Panc1 (cell line): ENCODE data around the gene MACF1. TPM values are rescaled to one million over a fixed set of nuclear protein-coding genes. Genes with fewer than 3 reads are reported as not detected.
A peak's percentile ranks its signal among the peaks of the same experiment; 100 is the strongest.

ENCODE experiments used
- ATAC-seq: fragments of 200-7000 bp; cut with Tn5 transposase; 2 replicates; pipeline ENCODE4 v1.9.1; 2020; ENCODE audit warnings: mild to moderate bottlenecking, moderate library complexity
- BruUV-seq: library from RNA; stranded (reverse); fragments of 400-500 nt; replicated peaks from 2 replicates; lab custom pipeline; 2021; lab: Mats Ljungman, UMichigan
- CTCF ChIA-PET: fragments of 300-600 bp; sonication (Branson Sonifier 250); formaldehyde crosslinking; loops from one replicate; lab custom pipeline; 2022; ENCODE audit warnings: antibody characterized with exemption; lab: Charles Lee
- POLR2A ChIA-PET: fragments of 300-600 bp; sonication (Branson Sonifier 250); formaldehyde crosslinking; loops from one replicate; lab custom pipeline; 2022; ENCODE audit warnings: antibody characterized with exemption; lab: Charles Lee
- DNase-seq: peaks from one replicate; pipeline ENCODE4 v3.0.0-alpha.2; 2010; ENCODE audit warnings: low read depth, low spot score
- H3K27ac ChIP-seq: 2 replicates; pipeline ENCODE4 v1.5.1; 2011; ENCODE audit warnings: mild to moderate bottlenecking, low read length, inconsistent platforms
- H3K27me3 ChIP-seq: fragments of 200-500 bp; sonication (Bioruptor generic); 2 replicates; pipeline ENCODE4 v1.6.0; 2014; ENCODE audit warnings: low read length, inconsistent platforms; ENCODE audit not compliant: control insufficient read depth, insufficient read depth
- H3K36me3 ChIP-seq: fragments of 200-500 bp; sonication (Bioruptor generic); 2 replicates; pipeline ENCODE4 v1.5.1; 2014; ENCODE audit warnings: inconsistent platforms, mild to moderate bottlenecking, low read length, moderate library complexity; ENCODE audit not compliant: control insufficient read depth, insufficient read depth
- H3K4me1 ChIP-seq: 2 replicates; pipeline ENCODE4 v1.5.1; 2011; ENCODE audit warnings: inconsistent platforms, mild to moderate bottlenecking, low read length, moderate library complexity; ENCODE audit not compliant: control insufficient read depth, insufficient read depth
- H3K4me3 ChIP-seq, 2 experiments: 2 replicates each; pipeline ENCODE4 v1.5.1; 2011 to 2012; ENCODE audit warnings: low read depth in 2 of 2, low read length in 2 of 2, mild to moderate bottlenecking in 2 of 2, inconsistent platforms in 1 of 2, moderate library complexity in 1 of 2
- H3K9me3 ChIP-seq: fragments of 200-500 bp; sonication (Bioruptor generic); 2 replicates; pipeline ENCODE4 v1.5.1; 2014; ENCODE audit warnings: low read depth, mild to moderate bottlenecking, inconsistent platforms, low read length, moderate library complexity; ENCODE audit not compliant: control insufficient read depth, insufficient read depth
- POLR2AphosphoS5 ChIP-seq: IDR thresholded peaks from 2 replicates; pipeline ENCODE4 v1.6.1; 2012; ENCODE audit warnings: mild to moderate bottlenecking, low read depth, low read length, moderate library complexity
- SIN3A ChIP-seq: IDR thresholded peaks from 2 replicates; pipeline ENCODE4 v1.6.1; 2012; ENCODE audit warnings: low read depth, mild to moderate bottlenecking, low read length, moderate library complexity, borderline replicate concordance; ENCODE audit not compliant: insufficient read depth
- TCF7L2 ChIP-seq: IDR thresholded peaks from 2 replicates; pipeline ENCODE4 v1.6.1; 2011; ENCODE audit warnings: mild to moderate bottlenecking, low read depth, low read length, inconsistent platforms
- in situ Hi-C: cut with HindIII; loops from 2 replicates; pipeline ENCODE4 v1.10.0; 2016; ENCODE audit warnings: low sequenced_read_pairs, low pct_unique_long_range_greater_than_20kb
- intact Hi-C: fragments of 100-400 bp; cut with micrococcal nuclease; formaldehyde crosslinking; loops from one replicate; pipeline ENCODE4 v1.10.0; 2022; ENCODE audit not compliant: unreplicated experiment
- total RNA-seq: library from RNA; stranded (reverse); gene quantifications from one replicate; pipeline ENCODE4 v1.2.1, GENCODE V29; 2021; ENCODE audit not compliant: unreplicated experiment
- TF ChIP-seq, protein P1 (sequence below), 2 experiments: IDR thresholded peaks; 2 replicates each; pipeline ENCODE4 v1.6.1; 2011 to 2012; ENCODE audit warnings: low read depth in 2 of 2, control low read depth in 1 of 2, low read length in 1 of 2, mild to moderate bottlenecking in 1 of 2, moderate library complexity in 1 of 2; ENCODE audit not compliant: insufficient read depth in 1 of 2
- TF ChIP-seq, protein P2 (sequence below): fragments of 450-650 bp; IDR thresholded peaks from 2 replicates; pipeline ENCODE4 v1.5.1; 2017; ENCODE audit warnings: mild to moderate bottlenecking

The MACF1 gene
- total RNA-seq, 1 experiment from 2014 or later = 413 TPM

DNA sequence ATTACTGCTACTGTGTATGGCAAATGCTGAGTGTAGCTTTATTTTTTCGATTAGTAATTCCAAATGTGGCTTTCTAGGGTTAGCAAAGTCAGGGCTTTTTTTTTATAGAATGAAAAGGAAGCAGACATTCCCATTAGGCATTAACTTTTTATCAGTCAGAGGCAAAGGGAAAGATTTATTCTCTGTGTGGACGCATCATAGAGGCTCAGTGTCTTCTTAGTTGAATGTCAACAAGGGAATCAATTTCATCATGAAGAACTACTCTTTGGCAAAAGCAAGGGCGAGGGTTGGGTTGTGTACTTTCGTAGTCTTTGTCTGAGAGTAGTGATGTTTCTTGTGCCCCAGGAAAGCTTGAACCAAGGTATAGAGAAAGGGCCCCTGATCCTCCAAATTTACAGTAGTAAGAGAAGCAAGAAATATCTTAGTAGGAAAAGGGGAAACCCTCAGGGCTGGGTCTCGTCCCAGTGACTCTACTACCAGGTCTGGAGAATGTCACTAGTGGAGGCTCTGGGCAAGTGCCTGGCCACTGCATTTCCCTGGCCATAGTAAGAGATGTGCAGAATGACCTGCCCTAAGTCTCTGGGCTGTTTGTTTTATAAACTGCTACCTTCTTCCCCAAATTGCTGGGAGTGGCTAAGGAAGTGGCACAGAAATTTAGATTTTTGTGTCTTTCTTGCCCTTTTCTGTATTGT, 30.0 kb upstream of the MACF1 start:
- Histone ChIP-seq H3K27me3 (no peaks in the 10 kb centered on the region), H3K36me3 (no peaks in the 10 kb centered on the region), H3K4me1 (peaks cover 93% of the 10 kb centered on the region), H3K27ac (peak overlapping the region; percentile 97), H3K4me3 (no peak overlapping the region), H3K9me3 (no peaks in the 10 kb centered on the region)
- no peak for DNase-seq
- TSS peak; percentile 12 for BruUV-seq
- CTCF ChIA-PET = interaction anchor here (0.5 to 2.9 kb wide), 3 partner anchors 17 to 85 kb away, joined by 3 to 11 read pairs (median 3); no protein-coding TSS in a partner anchor
- intact Hi-C loops = loop anchor here (5.0 kb wide), 1 partner anchor 67 kb away; no protein-coding TSS in a partner anchor
- in situ Hi-C loops = no loop called here
- no peak for ATAC-seq
- POLR2A ChIA-PET = interaction anchor here (0.6 to 0.7 kb wide), 2 partner anchors 14 to 17 kb away, joined by 3 read pairs; no protein-coding TSS in a partner anchor
- TF ChIP-seq TCF7L2 = no peak
- TF ChIP-seq, protein P1, sequence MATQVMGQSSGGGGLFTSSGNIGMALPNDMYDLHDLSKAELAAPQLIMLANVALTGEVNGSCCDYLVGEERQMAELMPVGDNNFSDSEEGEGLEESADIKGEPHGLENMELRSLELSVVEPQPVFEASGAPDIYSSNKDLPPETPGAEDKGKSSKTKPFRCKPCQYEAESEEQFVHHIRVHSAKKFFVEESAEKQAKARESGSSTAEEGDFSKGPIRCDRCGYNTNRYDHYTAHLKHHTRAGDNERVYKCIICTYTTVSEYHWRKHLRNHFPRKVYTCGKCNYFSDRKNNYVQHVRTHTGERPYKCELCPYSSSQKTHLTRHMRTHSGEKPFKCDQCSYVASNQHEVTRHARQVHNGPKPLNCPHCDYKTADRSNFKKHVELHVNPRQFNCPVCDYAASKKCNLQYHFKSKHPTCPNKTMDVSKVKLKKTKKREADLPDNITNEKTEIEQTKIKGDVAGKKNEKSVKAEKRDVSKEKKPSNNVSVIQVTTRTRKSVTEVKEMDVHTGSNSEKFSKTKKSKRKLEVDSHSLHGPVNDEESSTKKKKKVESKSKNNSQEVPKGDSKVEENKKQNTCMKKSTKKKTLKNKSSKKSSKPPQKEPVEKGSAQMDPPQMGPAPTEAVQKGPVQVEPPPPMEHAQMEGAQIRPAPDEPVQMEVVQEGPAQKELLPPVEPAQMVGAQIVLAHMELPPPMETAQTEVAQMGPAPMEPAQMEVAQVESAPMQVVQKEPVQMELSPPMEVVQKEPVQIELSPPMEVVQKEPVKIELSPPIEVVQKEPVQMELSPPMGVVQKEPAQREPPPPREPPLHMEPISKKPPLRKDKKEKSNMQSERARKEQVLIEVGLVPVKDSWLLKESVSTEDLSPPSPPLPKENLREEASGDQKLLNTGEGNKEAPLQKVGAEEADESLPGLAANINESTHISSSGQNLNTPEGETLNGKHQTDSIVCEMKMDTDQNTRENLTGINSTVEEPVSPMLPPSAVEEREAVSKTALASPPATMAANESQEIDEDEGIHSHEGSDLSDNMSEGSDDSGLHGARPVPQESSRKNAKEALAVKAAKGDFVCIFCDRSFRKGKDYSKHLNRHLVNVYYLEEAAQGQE (IDR thresholded peaks at IDR 0.05; ENCODE audit: insufficient read depth in 1 of 2, low read depth in 2 of 2, low read length in 1 of 2) = no peak
- TF ChIP-seq, protein P2, sequence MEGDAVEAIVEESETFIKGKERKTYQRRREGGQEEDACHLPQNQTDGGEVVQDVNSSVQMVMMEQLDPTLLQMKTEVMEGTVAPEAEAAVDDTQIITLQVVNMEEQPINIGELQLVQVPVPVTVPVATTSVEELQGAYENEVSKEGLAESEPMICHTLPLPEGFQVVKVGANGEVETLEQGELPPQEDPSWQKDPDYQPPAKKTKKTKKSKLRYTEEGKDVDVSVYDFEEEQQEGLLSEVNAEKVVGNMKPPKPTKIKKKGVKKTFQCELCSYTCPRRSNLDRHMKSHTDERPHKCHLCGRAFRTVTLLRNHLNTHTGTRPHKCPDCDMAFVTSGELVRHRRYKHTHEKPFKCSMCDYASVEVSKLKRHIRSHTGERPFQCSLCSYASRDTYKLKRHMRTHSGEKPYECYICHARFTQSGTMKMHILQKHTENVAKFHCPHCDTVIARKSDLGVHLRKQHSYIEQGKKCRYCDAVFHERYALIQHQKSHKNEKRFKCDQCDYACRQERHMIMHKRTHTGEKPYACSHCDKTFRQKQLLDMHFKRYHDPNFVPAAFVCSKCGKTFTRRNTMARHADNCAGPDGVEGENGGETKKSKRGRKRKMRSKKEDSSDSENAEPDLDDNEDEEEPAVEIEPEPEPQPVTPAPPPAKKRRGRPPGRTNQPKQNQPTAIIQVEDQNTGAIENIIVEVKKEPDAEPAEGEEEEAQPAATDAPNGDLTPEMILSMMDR = no peak
- no peak for TF ChIP-seq SIN3A
- no peak for TF ChIP-seq POLR2AphosphoS5

DNA sequence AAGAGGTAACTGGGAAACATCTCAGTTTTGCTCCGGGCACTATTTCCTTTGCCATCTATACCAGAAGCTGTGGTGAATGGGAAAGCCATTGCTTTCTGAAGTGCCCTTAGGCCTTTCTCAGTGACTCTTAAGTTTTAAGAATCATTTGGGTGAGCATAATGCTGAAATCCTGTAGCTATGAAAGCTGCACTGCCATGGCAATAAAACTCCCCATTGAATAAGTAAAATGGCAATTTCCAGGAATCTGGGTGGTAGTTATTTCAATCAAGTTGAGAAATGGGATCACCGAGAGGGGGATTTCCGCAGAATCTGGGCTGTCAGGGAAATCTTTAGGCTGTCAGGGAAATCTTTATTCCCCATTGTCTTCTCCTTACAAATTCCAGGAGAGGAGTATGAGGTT, 26.8 kb upstream of the MACF1 start:
- no peak for DNase-seq
- H3K27ac ChIP-seq = peak overlapping the region; percentile 97
- peaks cover 66% of the 10 kb centered on the region for H3K4me1 ChIP-seq
- H3K9me3 ChIP-seq = no peaks in the 10 kb centered on the region; the same call in 1 of the 2 replicates
- no peaks in the 10 kb centered on the region for H3K27me3 ChIP-seq
- in situ Hi-C loops = no loop called here
- no TSS peak for BruUV-seq
- intact Hi-C loops = no loop called here
- TF ChIP-seq, protein P1 (IDR thresholded peaks at IDR 0.05; ENCODE audit: insufficient read depth in 1 of 2, low read depth in 2 of 2, low read length in 1 of 2) = no peak
- TF ChIP-seq SIN3A = no peak
- TF ChIP-seq, protein P2 = no peak
- TF ChIP-seq POLR2AphosphoS5 = no peak; the same call in 1 of the 2 replicates
- no peak for TF ChIP-seq TCF7L2
- ChIA-PET CTCF (interaction anchor here (1.3 to 1.5 kb wide), 2 partner anchors 10 to 14 kb away, joined by 3 to 9 read pairs; no protein-coding TSS in a partner anchor), POLR2A (no interaction called here)
- 0 out of 2 replicates have a peak, but pooled peaks have one; percentile 2 for ATAC-seq
- H3K36me3 ChIP-seq = no peaks in the 10 kb centered on the region
- H3K4me3 ChIP-seq = no peak overlapping the region
